GM18498 (cell line): Measurements from ENCODE around the gene IGBP1.
"Not testable (repeated sequence)": the region's sequence is repeated elsewhere in the genome, so short reads cannot be mapped to it uniquely, and the experiment has no call there.

ENCODE experiments used
- ATAC-seq: cut with Tn5 transposase; IDR thresholded peaks from one replicate; pipeline ENCODE4 v1.9.1; 2021; ENCODE audit warnings: mild to moderate bottlenecking, moderate library complexity; ENCODE audit not compliant: unreplicated experiment

IGBP1 gene

DNA sequence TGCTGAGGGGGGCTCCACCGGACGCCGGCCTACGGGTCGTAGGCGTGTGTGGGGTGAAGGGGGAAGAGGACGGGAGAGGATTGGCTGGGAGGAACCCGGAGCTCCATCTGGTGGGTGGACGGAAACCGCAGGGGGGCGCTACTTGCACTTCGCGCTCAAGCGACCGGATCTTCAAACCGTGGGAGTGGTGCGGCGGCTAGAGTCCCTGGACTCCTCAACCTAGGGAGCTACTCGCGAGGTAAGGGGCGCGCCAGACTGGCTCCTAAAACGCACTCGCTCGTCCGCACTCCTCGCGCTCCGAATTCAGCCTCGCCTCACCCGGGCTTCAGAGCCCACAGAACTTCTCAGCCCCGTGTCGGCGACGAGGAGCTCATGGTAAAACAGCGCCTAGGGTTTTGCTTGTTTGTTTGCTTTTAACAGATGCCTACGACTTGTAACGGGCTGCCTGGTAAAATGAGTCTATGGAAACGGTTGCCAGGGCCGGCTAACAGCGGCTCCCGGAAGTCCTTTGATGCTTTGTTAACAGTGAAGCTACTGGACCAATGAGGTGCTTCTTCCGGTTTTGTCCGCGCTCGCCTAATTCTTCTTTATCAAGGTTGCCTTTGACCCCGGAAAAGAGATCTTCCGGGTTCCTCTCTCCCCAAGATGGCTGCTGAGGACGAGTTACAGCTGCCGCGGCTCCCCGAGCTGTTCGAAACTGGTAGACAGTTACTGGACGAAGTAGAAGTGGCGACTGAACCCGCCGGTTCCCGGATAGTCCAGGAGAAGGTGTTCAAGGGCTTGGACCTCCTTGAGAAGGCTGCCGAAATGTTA lies at the start of gene IGBP1:
Gene IGBP1 (plus strand): TSS at position 145 of the 813 bp plus-strand sequence. CDS start 501 bp downstream, at position 646.
- peak; percentile 94 for ATAC-seq

DNA sequence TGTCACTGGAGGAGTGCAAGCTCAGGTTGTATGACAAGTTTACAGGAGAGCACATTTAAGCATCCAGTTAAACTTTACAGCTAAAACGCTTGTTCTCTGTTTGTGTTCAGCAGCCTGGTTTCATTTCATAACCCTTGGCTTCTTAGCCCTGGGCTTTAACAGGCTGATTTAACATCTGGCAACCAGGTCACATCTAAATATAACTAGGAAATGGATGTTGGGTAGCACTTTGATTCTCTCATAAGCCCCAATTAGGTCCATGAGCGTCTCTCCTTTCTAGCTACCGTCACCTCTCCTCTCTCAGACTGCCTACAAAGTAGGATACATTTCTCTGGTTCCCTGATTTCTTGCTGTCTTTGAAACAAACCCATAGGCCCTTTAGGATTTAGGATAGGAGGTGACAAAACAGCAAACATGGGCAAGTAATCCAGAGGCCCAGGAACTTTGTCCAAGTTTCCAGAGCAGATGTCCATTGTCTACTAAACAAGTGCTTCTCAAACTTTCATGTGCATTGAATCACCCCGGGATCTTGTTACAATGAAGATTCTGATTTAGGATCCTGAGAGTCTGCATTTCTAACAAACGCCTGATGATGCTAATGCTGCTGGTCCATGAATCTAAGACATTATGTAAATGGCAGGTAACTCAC lies 48.5 kb upstream of the IGBP1 start:
- ATAC-seq = no peak

DNA sequence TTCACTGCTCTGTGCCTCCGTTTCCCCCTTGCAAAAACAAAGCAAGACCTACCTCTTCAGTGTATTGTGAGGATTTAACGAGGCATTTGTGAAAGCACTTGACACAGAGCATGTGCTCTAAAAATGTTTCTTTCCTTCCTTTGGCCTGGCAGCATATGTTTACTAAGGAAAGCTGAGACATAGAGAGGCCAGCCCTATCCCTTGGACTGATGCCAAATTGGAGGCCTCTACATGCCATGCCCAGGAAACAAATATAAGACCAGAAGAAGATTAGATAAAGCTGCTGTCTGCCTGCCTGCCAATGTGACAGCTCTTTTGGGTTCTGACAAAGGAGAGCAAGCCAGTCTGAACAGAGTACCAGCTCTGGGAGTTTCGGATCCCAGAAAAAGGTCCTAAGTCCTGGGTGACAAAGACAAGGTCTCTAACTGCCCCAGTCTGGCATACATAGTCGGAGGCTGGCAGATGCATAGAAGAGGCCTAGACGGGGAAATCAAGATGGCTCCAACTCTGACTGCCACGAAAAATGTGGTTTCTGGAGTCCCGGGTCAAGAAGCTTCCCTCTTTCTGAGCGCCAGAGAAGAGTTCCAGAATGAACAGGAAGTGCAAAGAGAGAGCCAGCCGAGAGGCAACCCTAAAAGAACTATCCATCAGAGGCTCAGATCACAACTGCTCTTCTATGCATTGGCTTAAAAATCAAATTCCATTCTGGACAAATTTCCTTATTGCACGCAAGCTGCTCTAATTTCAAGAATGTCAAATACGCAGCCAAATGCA lies 45.2 kb upstream of the IGBP1 start:
- ATAC-seq = no peak

DNA sequence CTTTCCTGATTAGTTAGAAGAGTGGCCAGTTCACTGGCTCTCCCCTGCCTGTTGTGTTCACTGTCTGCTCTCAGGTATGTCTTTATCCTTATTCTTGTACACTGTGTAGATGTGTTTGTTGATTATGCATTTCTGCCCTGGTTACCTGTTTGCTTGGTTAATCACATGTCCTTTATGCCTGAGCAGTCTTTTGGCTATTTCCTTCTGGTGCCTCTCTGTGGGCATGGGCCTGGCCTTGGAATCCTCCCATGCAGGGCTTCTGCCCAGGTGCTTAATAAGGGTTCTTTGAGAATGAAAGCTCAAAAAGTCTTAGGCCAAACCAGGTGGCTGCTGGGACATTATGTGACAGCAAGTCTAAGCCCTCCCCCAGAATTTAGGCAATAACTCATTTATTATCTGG lies 44.5 kb upstream of the IGBP1 start:
- no peak for ATAC-seq

DNA sequence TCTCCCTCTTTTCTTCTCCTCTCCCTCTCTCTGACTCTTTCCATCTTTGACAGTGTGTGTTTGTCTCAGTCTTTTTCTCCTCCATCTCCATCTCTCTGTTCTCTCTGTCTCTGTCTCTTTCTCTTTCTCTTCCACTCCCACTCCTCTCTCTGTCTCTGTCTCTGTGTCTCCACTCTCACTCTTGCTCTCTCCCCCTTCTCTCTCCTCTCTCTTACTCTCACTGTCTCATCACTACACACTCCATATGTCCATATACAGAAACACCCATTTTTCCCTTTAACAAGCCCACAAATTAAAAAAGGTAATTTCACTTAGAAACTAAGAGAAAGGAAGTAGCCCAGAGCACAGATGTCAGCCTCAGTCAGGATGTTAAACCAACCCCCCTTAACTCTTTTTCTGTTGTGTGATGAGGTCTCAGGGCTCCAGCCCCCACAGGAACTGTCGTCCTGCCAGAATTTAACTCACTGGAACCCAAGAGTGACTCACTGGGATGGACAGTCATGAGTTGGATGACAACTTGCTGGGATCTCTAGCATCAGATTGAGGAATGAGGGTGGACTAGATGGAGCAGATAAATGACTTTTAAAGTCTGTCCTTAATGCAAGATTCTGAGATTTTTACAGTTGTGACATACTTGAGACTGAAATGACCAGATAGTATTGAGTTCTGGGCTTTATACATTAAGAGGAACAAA lies 43.5 kb upstream of the IGBP1 start:
- no peak for ATAC-seq

DNA sequence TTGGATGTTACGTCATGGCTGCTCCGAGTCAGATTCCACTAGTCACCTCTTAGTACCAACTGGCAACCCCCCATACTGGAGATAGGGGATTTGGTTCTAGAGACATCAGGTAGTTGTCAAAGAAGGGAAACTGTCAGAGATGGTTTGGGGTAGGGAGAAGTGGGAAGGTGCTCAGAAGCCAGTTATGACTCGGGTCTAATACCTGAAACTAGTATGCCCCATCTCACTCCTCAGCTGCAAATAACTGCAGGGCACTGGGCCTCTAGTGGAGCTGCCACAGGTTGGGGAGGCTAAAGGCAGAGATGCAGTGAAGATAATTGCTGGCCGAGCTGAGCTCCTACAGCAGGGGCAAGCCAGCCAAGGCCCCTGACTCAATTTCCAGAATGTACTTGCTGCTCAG lies 41.0 kb upstream of the IGBP1 start:
- ATAC-seq = no peak

DNA sequence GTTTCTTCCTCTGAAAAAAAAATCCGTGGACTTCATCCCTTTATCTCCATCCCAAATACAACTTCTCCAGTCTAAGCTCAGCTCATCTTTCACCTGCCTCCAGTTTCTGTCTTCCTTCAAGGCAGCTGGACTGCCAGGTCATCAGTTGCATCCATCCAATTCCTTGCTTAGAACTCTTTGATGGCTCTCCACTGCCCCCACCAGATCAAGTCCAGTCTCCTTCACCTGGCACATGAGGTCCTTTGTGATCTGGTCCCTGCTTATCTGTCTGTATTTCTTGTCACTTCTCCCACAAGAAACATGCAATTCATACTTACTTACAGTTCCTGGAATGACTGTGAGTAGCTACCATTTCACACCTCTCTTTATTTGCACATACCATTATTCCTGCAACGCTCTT lies 37.2 kb upstream of the IGBP1 start:
- ATAC-seq = no peak

DNA sequence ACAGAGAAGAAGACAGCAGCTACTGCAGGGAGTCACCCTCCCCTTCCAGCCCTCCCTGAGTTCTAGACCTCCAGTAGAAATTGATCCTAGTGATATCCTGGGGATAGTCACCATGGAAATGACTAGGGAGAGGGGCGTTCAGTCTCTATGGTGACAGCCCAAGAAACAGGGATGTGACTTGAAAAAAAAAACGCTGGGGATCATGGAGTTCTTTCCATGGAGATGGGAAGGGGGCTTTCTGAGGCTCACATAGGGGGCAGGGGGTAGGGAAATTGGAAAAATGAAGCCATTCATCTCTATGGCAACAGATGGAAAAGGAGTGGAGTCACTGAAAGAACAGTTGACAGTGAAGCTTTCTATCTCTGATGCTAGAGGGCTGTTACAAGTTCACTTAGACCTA lies 28.0 kb upstream of the IGBP1 start:
- ATAC-seq = no peak

DNA sequence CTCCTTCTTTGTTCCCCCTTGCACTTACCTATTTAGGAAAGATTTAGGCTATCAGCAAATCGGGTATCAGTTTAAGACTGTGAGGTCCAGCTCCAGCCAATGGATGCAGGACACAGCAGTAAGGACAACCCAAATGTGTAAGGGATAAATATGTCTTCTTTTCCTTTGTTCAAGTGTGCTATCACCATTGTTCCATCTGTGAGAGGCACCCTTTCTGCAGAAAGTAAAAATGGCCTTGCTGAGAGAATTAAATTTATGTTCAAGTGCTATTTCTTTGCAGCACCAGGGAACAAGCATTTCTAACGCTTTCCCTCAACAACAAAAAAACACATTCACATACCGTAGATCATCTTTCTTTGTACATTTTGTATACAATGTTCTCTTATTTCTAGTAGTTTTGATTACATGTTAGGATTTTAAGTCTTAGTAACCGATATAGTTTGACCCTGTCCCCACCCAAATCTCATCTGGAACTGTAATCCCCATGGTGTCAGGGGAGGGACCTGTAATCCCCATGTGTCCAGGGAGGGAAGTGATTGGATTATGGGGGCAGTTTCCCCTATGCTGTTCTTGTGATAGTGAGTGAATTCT lies 21.7 kb upstream of the IGBP1 start:
- not testable (repeated sequence) for ATAC-seq

DNA sequence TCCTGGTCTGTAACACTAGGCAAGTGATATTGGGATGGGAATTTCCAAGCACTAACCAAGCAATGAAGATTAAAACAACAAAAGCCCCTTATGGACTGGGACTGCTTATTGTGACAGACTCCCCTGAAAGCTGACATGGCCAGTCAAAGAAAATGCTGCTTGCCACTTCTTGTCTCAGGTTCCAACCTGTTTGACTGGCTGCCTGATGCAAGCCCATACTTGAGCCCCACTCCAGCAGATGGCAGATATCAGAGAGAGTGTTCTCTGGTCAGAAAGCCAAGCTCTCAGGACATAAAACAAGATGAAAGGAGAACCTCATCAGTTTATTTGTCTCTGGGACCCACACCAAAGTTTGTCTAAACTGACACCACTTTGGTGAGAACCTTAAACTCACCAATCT lies 15.5 kb upstream of the IGBP1 start:
- no peak for ATAC-seq

DNA sequence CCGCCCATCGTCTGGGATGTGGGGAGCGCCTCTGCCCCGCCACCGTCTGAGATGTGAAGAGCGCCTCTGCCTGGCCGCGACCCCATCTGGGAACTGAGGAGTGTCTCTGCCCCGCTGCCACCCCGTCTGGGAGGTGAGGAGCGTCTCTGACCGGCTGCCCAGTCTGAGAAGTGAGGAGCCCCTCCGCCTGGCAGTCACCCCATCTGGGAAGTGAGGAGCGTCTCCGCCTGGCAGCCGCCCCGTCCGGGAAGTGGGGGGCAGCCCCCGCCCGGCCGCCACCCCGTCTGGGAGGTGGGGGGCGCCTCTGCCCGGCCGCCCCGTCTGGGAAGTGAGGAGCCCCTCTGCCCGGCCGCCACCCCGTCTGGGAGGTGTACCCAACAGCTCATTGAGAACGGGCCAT lies 10.2 kb upstream of the IGBP1 start:
- not testable (repeated sequence) for ATAC-seq

DNA sequence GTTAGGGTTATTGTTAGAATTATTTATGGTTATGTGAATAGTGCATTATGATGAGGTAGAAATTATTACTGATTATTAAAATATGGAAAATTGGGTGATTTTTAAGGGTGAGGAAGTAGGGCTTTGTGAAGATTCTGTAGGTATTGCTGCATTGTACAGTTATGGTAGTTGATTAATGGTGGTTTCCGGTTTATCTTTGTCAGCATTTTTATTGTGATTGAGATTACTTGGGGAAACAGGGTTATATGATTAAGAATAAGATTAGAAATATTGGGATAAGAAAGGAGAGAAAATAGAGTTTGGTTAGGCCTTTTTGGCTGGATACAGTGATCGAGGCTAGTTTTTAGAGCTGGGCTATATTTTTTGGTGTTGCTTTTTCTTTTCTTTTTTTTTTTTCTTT lies 8.6 kb upstream of the IGBP1 start:
- no peak for ATAC-seq

DNA sequence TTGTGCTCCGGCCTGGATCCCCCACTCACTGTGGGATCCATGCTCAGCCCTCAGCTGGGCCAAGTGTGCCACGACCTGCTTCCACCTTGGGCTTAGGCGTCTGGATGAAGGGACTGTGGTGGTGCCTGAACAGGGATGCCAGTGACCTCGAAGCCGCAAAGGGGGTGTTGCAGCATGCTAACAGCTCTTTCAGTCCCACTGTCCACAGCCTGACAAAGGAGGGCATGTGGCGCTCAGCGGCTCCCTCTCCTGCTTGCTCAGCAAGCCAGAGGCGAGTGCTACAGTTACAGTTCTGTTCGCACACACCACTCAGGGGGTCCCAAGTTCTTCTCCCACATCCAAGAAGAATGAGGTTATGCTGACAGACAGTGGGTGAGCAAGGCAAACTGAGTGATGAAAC lies 5.2 kb upstream of the IGBP1 start:
- ATAC-seq = no peak

DNA sequence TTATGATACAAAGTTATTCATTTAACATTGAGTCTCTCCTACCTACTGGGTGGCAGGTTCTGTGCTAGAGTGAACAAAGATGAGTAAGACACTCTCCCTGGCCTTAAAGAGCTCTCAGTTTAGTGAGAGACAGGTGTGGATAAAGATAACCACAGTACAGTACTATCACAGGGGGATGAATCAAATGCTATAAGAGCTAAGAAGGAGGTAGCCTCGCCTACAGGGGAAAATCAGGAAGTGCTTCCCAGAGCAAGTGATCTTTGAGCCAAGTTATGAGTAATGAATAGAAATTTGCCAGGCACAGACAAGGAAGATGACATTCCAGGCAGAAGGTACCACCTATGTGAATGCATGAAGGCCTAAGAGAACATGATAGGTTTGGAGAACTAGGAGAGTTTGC lies 3.4 kb upstream of the IGBP1 start:
- ATAC-seq = no peak

DNA sequence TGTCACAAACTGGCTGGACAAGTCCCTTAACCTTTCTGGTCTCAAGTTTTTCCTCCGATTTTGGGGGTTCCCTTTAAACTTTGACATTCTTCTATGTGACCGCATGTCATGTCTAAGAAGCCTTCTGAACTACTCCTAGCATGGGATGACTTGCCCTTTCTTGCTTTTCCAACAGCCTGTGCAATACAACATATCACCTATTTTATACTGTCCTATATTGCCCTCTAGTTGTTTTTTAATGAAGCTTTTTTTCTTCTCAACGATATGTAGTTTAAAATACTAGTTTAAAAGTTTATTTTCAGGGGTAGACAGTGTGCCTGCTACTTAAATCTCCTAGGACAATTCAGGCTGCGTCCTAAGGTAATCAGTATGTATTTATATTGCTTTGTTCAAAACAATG lies 1.0 kb upstream of the IGBP1 start:
- no peak for ATAC-seq

DNA sequence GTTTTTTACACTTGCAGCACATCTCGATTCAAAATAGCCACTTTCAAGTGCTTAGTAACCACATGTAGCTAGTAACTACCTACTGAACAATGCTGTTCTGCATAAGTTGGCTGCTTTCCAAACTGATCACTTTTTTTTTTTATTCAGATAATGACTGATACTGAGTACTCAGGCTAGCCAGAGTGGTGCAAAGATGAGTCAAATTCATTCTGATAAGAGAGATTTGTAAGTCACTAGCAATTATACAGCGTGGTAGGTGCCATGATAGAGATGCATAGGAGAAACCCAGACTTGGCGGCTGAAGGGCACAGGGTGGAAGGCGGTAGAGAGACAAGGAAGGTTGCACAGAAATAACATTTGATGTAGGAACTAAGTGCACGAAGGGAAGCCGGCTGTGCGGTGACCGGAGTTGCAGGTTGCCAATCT lies 357 bp upstream of the IGBP1 start:
- ATAC-seq = no peak

DNA sequence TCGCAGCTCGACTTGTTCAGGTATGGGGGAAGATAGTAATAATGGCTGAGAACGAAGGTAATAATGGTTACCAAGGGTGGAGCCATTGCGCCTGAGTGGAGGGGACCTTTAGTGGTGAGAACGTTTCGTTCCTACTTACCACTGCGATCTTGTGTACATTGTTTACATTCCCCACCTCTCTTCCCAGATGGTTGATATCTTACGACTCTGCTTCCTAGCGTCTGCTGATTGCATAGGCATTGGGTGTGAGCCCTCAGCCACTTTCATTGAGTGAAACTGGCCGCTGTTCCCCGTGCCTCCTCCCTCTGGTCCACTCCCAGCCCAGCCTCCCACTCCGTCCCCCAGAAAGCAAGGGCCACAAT lies 850 bp downstream of the IGBP1 start:
- peak; percentile 26 for ATAC-seq

DNA sequence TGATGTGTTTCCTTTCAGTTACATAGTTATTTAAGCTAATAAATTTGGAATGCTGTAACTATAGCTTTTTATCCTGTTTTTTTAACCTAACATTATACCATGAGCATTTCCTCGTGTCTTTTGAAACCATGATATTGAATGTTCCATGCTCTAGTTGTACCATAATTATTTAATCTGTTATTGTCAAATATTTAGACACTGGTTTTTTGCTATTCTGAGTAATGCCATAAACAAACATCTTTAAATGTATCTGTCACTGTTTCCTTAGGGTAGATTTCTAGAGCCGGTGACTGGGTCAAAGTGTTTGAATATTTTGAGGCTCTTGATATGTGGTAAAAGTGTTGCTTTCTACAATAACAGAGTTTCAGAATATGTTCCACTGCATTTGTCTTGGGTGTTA lies 5.4 kb downstream of the IGBP1 start:
- ATAC-seq = no peak

DNA sequence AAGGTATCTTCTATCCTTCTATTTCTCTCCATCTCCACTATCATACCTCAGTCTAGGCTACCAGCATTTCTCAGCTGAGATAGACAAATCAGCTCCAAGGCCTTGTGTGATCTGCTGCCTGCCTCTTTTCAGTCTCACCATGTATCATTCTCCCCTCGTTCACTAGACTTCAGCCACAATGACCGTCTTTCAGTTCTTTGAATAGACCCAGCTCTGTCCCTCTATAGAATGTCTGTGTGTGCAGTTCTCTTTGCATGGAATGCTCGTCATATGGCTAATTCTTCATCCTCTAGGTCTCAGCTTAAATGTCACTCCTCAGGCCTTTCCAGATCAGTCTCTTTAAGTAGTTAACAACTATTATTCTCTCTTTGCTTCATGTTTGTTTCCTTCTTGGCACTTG lies 6.5 kb downstream of the IGBP1 start:
- ATAC-seq = no peak

DNA sequence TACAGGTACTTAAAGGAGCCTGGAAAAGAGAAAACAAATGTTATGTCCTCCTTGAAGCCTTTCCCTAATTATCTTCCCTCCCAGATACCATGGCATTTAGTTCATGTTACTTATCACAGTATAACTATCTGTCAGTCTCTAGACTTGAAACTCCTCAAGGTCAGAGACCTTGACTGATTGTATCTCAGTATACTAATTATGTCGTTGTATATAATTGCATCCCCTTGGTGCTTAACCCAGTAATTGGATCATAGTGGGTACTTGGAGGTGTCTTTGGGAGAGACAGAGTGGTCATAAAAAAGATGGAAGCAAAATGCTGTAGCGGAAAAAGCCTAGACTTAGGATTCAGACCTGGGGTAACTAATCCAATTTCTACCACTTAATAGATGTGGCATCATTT lies 8.1 kb downstream of the IGBP1 start:
- no peak for ATAC-seq
